ENCODE results near the gene GLCCI1.

The GLCCI1 gene

GRCh38 chr7:7946486-7946885, 22.1 kb upstream of the GLCCI1 start:
- Histone ChIP-seq H3K9me2 (ENCODE audit: low read depth, low read length) (no peaks in the 10 kb centered on the region), H4K20me1 (ENCODE audit: insufficient read depth, low read length) (no peaks in the 10 kb centered on the region), H3K4me2 (ENCODE audit: low read length) (no peak overlapping the region), H3K9ac (ENCODE audit: low read length) (no peak overlapping the region), H3K27me3 (ENCODE audit: insufficient read depth, low read length) (no peaks in the 10 kb centered on the region), H3K9me3 (ENCODE audit: low read length) (no peaks in the 10 kb centered on the region), H3K4me1 (ENCODE audit: insufficient read depth, low read length, severe bottlenecking) (peaks cover 46% of the 10 kb centered on the region), H3F3A (ENCODE audit: insufficient read depth, low read length) (no peaks in the 10 kb centered on the region; the same call in 1 of the 2 replicates), H3K36me3 (ENCODE audit: insufficient read depth, low read length) (no peaks in the 10 kb centered on the region), H3K79me2 (ENCODE audit: insufficient read depth, low read length) (no peaks in the 10 kb centered on the region), H3K27ac (ENCODE audit: low read depth, low read length, poor library complexity, severe bottlenecking) (peak overlapping the region; percentile 94), H3K4me3 (ENCODE audit: low read depth, low read length, poor library complexity, severe bottlenecking) (no peak overlapping the region), H2AFZ (ENCODE audit: low read length) (no peak overlapping the region)
- no peak for TF ChIP-seq EZH2 (IDR thresholded peaks at IDR 0.05; ENCODE audit: borderline replicate concordance, low read length)
- TF ChIP-seq, protein P1, sequence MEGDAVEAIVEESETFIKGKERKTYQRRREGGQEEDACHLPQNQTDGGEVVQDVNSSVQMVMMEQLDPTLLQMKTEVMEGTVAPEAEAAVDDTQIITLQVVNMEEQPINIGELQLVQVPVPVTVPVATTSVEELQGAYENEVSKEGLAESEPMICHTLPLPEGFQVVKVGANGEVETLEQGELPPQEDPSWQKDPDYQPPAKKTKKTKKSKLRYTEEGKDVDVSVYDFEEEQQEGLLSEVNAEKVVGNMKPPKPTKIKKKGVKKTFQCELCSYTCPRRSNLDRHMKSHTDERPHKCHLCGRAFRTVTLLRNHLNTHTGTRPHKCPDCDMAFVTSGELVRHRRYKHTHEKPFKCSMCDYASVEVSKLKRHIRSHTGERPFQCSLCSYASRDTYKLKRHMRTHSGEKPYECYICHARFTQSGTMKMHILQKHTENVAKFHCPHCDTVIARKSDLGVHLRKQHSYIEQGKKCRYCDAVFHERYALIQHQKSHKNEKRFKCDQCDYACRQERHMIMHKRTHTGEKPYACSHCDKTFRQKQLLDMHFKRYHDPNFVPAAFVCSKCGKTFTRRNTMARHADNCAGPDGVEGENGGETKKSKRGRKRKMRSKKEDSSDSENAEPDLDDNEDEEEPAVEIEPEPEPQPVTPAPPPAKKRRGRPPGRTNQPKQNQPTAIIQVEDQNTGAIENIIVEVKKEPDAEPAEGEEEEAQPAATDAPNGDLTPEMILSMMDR (IDR thresholded peaks at IDR 0.05; ENCODE audit: low read length), result no peak

GRCh38 chr7:7948232-7948631, 20.4 kb upstream of the GLCCI1 start:
- no peaks in the 10 kb centered on the region; the same call in 1 of the 2 replicates for H3F3A ChIP-seq (ENCODE audit: insufficient read depth, low read length)
- no peak overlapping the region for H3K27ac ChIP-seq (ENCODE audit: low read depth, low read length, poor library complexity, severe bottlenecking)
- H3K36me3 ChIP-seq (ENCODE audit: insufficient read depth, low read length), result no peaks in the 10 kb centered on the region
- TF ChIP-seq EZH2 (IDR thresholded peaks at IDR 0.05; ENCODE audit: borderline replicate concordance, low read length), result no peak
- TF ChIP-seq, protein P1 (IDR thresholded peaks at IDR 0.05; ENCODE audit: low read length), result no peak
- no peak overlapping the region for H3K9ac ChIP-seq (ENCODE audit: low read length)
- H3K9me3 ChIP-seq (ENCODE audit: low read length), result no peaks in the 10 kb centered on the region
- H2AFZ ChIP-seq (ENCODE audit: low read length), result no peak overlapping the region
- H3K79me2 ChIP-seq (ENCODE audit: insufficient read depth, low read length), result no peaks in the 10 kb centered on the region
- no peak overlapping the region for H3K4me2 ChIP-seq (ENCODE audit: low read length)
- no peaks in the 10 kb centered on the region for H3K27me3 ChIP-seq (ENCODE audit: insufficient read depth, low read length)
- peaks cover 45% of the 10 kb centered on the region for H3K4me1 ChIP-seq (ENCODE audit: insufficient read depth, low read length, severe bottlenecking)
- no peaks in the 10 kb centered on the region for H4K20me1 ChIP-seq (ENCODE audit: insufficient read depth, low read length)
- no peak overlapping the region for H3K4me3 ChIP-seq (ENCODE audit: low read depth, low read length, poor library complexity, severe bottlenecking)
- H3K9me2 ChIP-seq (ENCODE audit: low read depth, low read length), result no peaks in the 10 kb centered on the region

DNA sequence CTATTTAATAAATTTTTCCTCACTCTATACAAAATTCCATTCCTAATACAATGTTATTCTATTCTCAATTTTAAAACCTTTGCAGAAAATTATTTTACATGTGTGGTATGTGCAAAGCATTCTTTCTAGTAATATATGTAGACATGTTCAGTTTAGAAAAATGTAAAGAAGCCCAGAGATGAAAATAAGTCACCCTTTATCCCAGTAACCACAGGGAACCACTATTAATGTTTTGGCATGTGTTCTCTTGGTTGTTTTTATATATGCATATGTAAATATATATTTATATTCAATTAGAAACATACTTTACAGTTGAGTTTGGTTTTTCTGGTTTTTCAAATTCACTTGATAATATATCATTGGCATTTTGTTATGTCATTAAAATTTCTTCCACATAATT, 14.8 kb upstream of the GLCCI1 start:
- Histone ChIP-seq H3K79me2 (ENCODE audit: insufficient read depth, low read length) (no peaks in the 10 kb centered on the region), H3K27me3 (ENCODE audit: insufficient read depth, low read length) (no peaks in the 10 kb centered on the region), H2AFZ (ENCODE audit: low read length) (no peak overlapping the region), H3F3A (ENCODE audit: insufficient read depth, low read length) (no peaks in the 10 kb centered on the region), H3K4me1 (ENCODE audit: insufficient read depth, low read length, severe bottlenecking) (no peaks in the 10 kb centered on the region), H3K9me3 (ENCODE audit: low read length) (no peaks in the 10 kb centered on the region), H3K4me3 (ENCODE audit: low read depth, low read length, poor library complexity, severe bottlenecking) (no peak overlapping the region), H4K20me1 (ENCODE audit: insufficient read depth, low read length) (no peaks in the 10 kb centered on the region), H3K4me2 (ENCODE audit: low read length) (no peak overlapping the region), H3K9me2 (ENCODE audit: low read depth, low read length) (no peaks in the 10 kb centered on the region), H3K9ac (ENCODE audit: low read length) (no peak overlapping the region), H3K36me3 (ENCODE audit: insufficient read depth, low read length) (no peaks in the 10 kb centered on the region), H3K27ac (ENCODE audit: low read depth, low read length, poor library complexity, severe bottlenecking) (no peak overlapping the region)
- TF ChIP-seq, protein P1 (IDR thresholded peaks at IDR 0.05; ENCODE audit: low read length), result no peak
- no peak for TF ChIP-seq EZH2 (IDR thresholded peaks at IDR 0.05; ENCODE audit: borderline replicate concordance, low read length)

All from OCI-LY1 (cell line).